Vagina (tissue), 2 donors: ENCODE data around the gene ERN1. TPM values are rescaled to one million over a fixed set of nuclear protein-coding genes. Genes with fewer than 3 reads are reported as not detected.
"Not testable (repeated sequence)": the region's sequence is repeated elsewhere in the genome, so short reads cannot be mapped to it uniquely, and the experiment has no call there.

ENCODE experiments used
- DNase-seq, 2 donors: peaks; one replicate each; pipeline ENCODE4 v3.0.0-alpha.2; 2017; ENCODE audit errors: extremely low spot score in 2 of 2
- H3K27ac ChIP-seq: fragments of 200-600 bp; sonication (generic); one replicate; pipeline ENCODE4 v1.5.1; 2019
- H3K27me3 ChIP-seq: fragments of 200-600 bp; sonication (generic); one replicate; pipeline ENCODE4 v1.5.1; 2019
- H3K36me3 ChIP-seq, 2 donors: fragments of 200-600 bp; sonication (generic); one replicate each; pipeline ENCODE4 v1.5.1; 2017 to 2019
- H3K4me1 ChIP-seq: fragments of 200-600 bp; sonication (generic); one replicate; pipeline ENCODE4 v1.5.1; 2019
- H3K4me3 ChIP-seq, 2 donors: fragments of 200-600 bp; sonication (generic); 1 replicate in 1 of 2; 2 replicates in 1 of 2; pipeline ENCODE4 v1.5.1; 2016 to 2019
- H3K9me3 ChIP-seq: fragments of 200-600 bp; sonication (generic); one replicate; pipeline ENCODE4 v1.5.1; 2019
- CTCF ChIP-seq, 3 experiments: fragments of 450-650 bp in 2 of 3; fragments of 200-600 bp in 1 of 3; sonication (generic) in 1 of 3; IDR thresholded peaks; one replicate each; pipeline ENCODE4 v1.5.1; 2017 to 2019; ENCODE audit warnings: antibody characterized with exemption in 3 of 3, mild to moderate bottlenecking in 2 of 3, moderate library complexity in 2 of 3
- POLR2A ChIP-seq, 2 donors: fragments of 450-650 bp; IDR thresholded peaks; one replicate each; pipeline ENCODE4 v1.6.1; 2017; ENCODE audit warnings: antibody characterized with exemption in 2 of 2, mild to moderate bottlenecking in 2 of 2, moderate library complexity in 2 of 2
- POLR2AphosphoS5 ChIP-seq, 2 donors: sonication (generic); formaldehyde crosslinking; IDR thresholded peaks; one replicate each; pipeline ENCODE4 v1.9.0; 2017; ENCODE audit warnings: antibody characterized with exemption in 2 of 2, mild to moderate bottlenecking in 2 of 2, low read depth in 1 of 2; ENCODE audit not compliant: insufficient read depth in 1 of 2
- intact Hi-C: fragments of 100-400 bp; cut with DNase I; formaldehyde crosslinking; loops from one replicate; pipeline ENCODE4 v1.15.1; 2023
- total RNA-seq: library from RNA; depleted of rRNA; stranded (reverse); fragments of >200 nt; gene quantifications from one replicate; pipeline ENCODE4 v1.2.3, GENCODE V29; 2016

Gene ERN1
- total RNA-seq, 1 donor from 2014 or later: 31.4 TPM

DNA sequence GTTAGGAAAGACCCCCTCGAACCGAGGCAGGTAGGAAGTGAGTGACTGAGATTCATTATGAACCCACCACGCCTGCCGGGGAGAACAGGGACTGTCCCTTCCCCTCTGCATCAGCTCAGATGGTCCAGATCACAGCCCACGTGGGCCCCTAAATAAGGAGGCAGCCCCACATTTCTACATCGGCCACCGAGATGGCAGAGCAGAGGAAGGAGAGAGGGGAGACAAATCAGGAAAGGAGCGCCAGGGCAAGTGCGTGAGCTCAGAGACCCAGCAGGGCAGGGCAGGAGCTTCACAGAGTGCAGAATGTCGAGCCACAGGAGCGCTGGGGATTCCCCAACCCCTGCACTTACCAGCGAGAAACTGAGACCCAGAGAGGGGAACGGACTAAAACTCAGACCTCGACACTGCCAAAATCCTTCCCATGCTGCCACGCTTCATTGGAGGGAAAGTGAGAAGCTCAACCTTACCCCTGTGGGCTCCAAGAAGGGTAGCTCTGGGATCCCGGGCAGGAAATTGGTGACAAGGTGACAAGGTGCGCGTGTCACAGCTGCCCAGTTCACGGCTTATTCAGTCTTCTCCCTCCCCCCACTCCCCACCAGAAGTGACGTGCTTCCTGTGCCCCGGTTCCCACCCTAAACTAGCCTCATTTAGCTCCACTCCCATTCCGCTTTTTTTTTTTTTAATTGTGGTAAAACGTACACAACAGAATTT lies 109.7 kb downstream of the ERN1 start, which contains the start of gene ICAM2:
Gene ICAM2 (minus strand): TSS at position 578 of the 711 bp plus-strand sequence. CDS start 13,942 bp downstream, outside the sequence.
- Histone ChIP-seq H3K9me3 (no peaks in the 10 kb centered on the region), H3K36me3 (no peaks in the 10 kb centered on the region), H3K27me3 (no peaks in the 10 kb centered on the region), H3K4me1 (peaks cover 7% of the 10 kb centered on the region), H3K4me3 (peak within 1 kb of the TSS; percentile 32 to 46), H3K27ac (peak within 1 kb of the TSS; percentile 75)
- intact Hi-C loops: loop anchor here (10.0 kb wide), 1 partner anchor 105 kb away; the partner anchor contains the start of genes CSHL1 and GH1
- peak in 1 of 2 donors; percentile 83 for DNase-seq
- TF ChIP-seq POLR2A (IDR thresholded peaks at IDR 0.05): peak in 1 of 2 donors; percentile 28
- peak; percentile 59 to 69 for TF ChIP-seq POLR2AphosphoS5 (IDR thresholded peaks at IDR 0.05; ENCODE audit: insufficient read depth in 1 of 2, low read depth in 1 of 2)
- no peak for TF ChIP-seq CTCF (IDR thresholded peaks at IDR 0.05)

GRCh38 chr17:64019551-64019961 lies 110.4 kb downstream of the ERN1 start:
- DNase-seq, H3K27me3 ChIP-seq, H3K36me3 ChIP-seq, H3K4me1 ChIP-seq, intact Hi-C loops, H3K9me3 ChIP-seq: not testable (repeated sequence)
- Histone ChIP-seq H3K27ac (peak overlapping the region; percentile 75), H3K4me3 (peak overlapping the region in 1 of 2 donors; percentile 46)

- Histone ChIP-seq H3K36me3 (no peaks in the 10 kb centered on the region), H3K4me3 (no peak overlapping the region), H3K9me3 (no peaks in the 10 kb centered on the region), H3K27me3 (no peaks in the 10 kb centered on the region), H3K4me1 (peaks cover 7% of the 10 kb centered on the region), H3K27ac (no peak overlapping the region)
- TF ChIP-seq CTCF (IDR thresholded peaks at IDR 0.05) (no peak), POLR2AphosphoS5 (IDR thresholded peaks at IDR 0.05; ENCODE audit: insufficient read depth in 1 of 2, low read depth in 1 of 2) (no peak), POLR2A (IDR thresholded peaks at IDR 0.05) (no peak)
- intact Hi-C loops: no loop called here
- no peak for DNase-seq
Measured at GRCh38 chr17:64017381-64017980, 112.5 kb downstream of the ERN1 start.

DNA sequence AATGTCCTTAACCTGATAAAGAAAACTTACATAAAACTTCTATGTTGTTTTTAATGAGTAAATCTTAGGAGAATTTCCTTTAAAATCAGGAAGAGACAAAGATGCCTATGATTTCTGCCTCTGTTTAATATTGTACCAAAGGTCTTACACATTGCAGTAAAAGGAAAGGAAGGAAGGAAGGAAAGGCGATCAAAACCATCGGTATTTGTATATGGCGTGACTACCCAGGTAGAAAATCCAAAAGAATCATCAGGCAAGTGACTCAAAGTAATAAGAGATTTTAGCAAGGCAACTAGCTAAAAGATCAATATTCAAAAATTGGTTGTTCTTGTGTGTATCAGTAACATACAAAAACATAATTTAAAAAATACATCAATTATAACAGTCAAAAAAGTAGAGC lies 113.0 kb downstream of the ERN1 start:
- peaks cover 7% of the 10 kb centered on the region for H3K4me1 ChIP-seq
- H3K9me3 ChIP-seq: no peaks in the 10 kb centered on the region
- no peak overlapping the region for H3K4me3 ChIP-seq
- no peak for DNase-seq
- intact Hi-C loops: no loop called here
- H3K27me3 ChIP-seq: no peaks in the 10 kb centered on the region
- H3K36me3 ChIP-seq: no peaks in the 10 kb centered on the region
- no peak for TF ChIP-seq POLR2A (IDR thresholded peaks at IDR 0.05)
- TF ChIP-seq CTCF (IDR thresholded peaks at IDR 0.05): no peak
- no peak for TF ChIP-seq POLR2AphosphoS5 (IDR thresholded peaks at IDR 0.05; ENCODE audit: insufficient read depth in 1 of 2, low read depth in 1 of 2)
- H3K27ac ChIP-seq: no peak overlapping the region

GRCh38 chr17:64016231-64016784 lies 113.6 kb downstream of the ERN1 start:
- DNase-seq: no peak
- H3K27ac ChIP-seq: no peak overlapping the region
- no peak for TF ChIP-seq CTCF (IDR thresholded peaks at IDR 0.05)
- no peak for TF ChIP-seq POLR2AphosphoS5 (IDR thresholded peaks at IDR 0.05; ENCODE audit: insufficient read depth in 1 of 2, low read depth in 1 of 2)
- no peaks in the 10 kb centered on the region for H3K9me3 ChIP-seq
- no peak overlapping the region for H3K4me3 ChIP-seq
- peaks cover 7% of the 10 kb centered on the region for H3K4me1 ChIP-seq
- no peaks in the 10 kb centered on the region for H3K36me3 ChIP-seq
- intact Hi-C loops: no loop called here
- H3K27me3 ChIP-seq: no peaks in the 10 kb centered on the region
